Endothelial cell of umbilical vein (primary cell): ENCODE data around the gene PALD1. TPM values are rescaled to one million over a fixed set of nuclear protein-coding genes. Genes with fewer than 3 reads are reported as not detected.

Source experiments
- BruUV-seq: library from RNA; stranded (reverse); fragments of 400-500 nt; replicated peaks from 2 replicates; lab custom pipeline; 2021; lab: Mats Ljungman, UMichigan
- CTCF ChIA-PET: fragments of 300-600, 350-600 bp; sonication (Branson Sonifier 250); formaldehyde crosslinking; loops from one replicate; lab custom pipeline; 2021; ENCODE audit warnings: antibody characterized with exemption, inconsistent platforms; lab: Charles Lee
- POLR2A ChIA-PET: fragments of 300-600, 350-600 bp; sonication (Branson Sonifier 250); formaldehyde crosslinking; loops from one replicate; lab custom pipeline; 2021; ENCODE audit warnings: antibody characterized with exemption, inconsistent platforms; lab: Charles Lee
- DNase-seq: peaks from one replicate; pipeline ENCODE4 v3.0.0-alpha.2; 2011; ENCODE audit warnings: low read depth, low spot score
- FAIRE-seq: peaks from 2 replicates; lab custom pipeline; 2011; peaks lifted over from hg19 to GRCh38; lab: Jason Lieb, UNC
- H2AFZ ChIP-seq: 2 replicates; pipeline ENCODE4 v1.6.0; 2012; ENCODE audit warnings: low read depth, low read length, control low read depth, inconsistent platforms
- H3K27ac ChIP-seq: 2 replicates; pipeline ENCODE4 v1.5.1; 2011; ENCODE audit warnings: low read depth, mild to moderate bottlenecking, control low read depth, low read length, moderate library complexity; ENCODE audit not compliant: insufficient read depth
- H3K27me3 ChIP-seq, 2 experiments: 2 replicates each; pipeline versions ENCODE4 v1.6.0 to v1.6.1; 2011; ENCODE audit warnings: low read length in 2 of 2, mixed read lengths in 1 of 2; ENCODE audit not compliant: control insufficient read depth in 2 of 2, insufficient read depth in 2 of 2
- H3K36me3 ChIP-seq, 2 experiments: 2 replicates in 1 of 2; 3 replicates in 1 of 2; pipeline ENCODE4 v1.5.1; 2011; ENCODE audit warnings: low read length in 2 of 2, mild to moderate bottlenecking in 1 of 2, moderate library complexity in 1 of 2; ENCODE audit not compliant: control insufficient read depth in 2 of 2, insufficient read depth in 2 of 2; ENCODE audit errors: extremely low read depth in 1 of 2
- H3K4me1 ChIP-seq: 3 replicates; pipeline ENCODE4 v1.5.1; 2011; ENCODE audit warnings: mild to moderate bottlenecking, low read length; ENCODE audit not compliant: control insufficient read depth, insufficient read depth; ENCODE audit errors: extremely low read depth
- H3K4me2 ChIP-seq: 2 replicates; pipeline ENCODE4 v1.6.1; 2011; ENCODE audit warnings: low read length, control low read depth, mixed read lengths; ENCODE audit not compliant: insufficient read depth
- H3K4me3 ChIP-seq, 3 experiments: fragments of 200-600 bp in 1 of 3; sonication (generic), shearing (Covaris generic) in 1 of 3; replicated peaks in 1 of 3; 2 replicates each; pipeline ENCODE4 v1.5.1; 2011 to 2016; ENCODE audit warnings: control low read depth in 3 of 3, low read length in 3 of 3, mild to moderate bottlenecking in 2 of 3, inconsistent platforms in 1 of 3, low read depth in 1 of 3, moderate library complexity in 1 of 3; ENCODE audit not compliant: insufficient read depth in 1 of 3
- H3K79me2 ChIP-seq: 2 replicates; pipeline ENCODE4 v1.6.0; 2012; ENCODE audit warnings: low read length, inconsistent platforms; ENCODE audit not compliant: control insufficient read depth, insufficient read depth
- H3K9ac ChIP-seq: replicated peaks from 2 replicates; pipeline ENCODE3; 2011; ENCODE audit warnings: low read length, control low read depth; ENCODE audit not compliant: insufficient read depth; ENCODE audit errors: extremely low read depth
- H3K9me1 ChIP-seq: replicated peaks from 3 replicates; pipeline ENCODE4 v1.6.0; 2011; ENCODE audit warnings: mild to moderate bottlenecking, low read length; ENCODE audit not compliant: control insufficient read depth, insufficient read depth; ENCODE audit errors: extremely low read depth
- H3K9me3 ChIP-seq: replicated peaks from 2 replicates; pipeline ENCODE4 v1.5.1; 2012; ENCODE audit warnings: low read length, inconsistent platforms; ENCODE audit not compliant: control insufficient read depth, insufficient read depth
- H4K20me1 ChIP-seq: replicated peaks from 2 replicates; pipeline ENCODE3; 2011; ENCODE audit warnings: mild to moderate bottlenecking, low read length; ENCODE audit not compliant: control insufficient read depth, insufficient read depth; ENCODE audit errors: extremely low read depth
- CTCF ChIP-seq, 2 donors: IDR thresholded peaks; 1 replicate in 1 of 2; 2 replicates in 1 of 2; pipeline ENCODE4 v1.5.1; 2011; ENCODE audit warnings: low read length in 2 of 2, mild to moderate bottlenecking in 2 of 2, moderate library complexity in 2 of 2, control low read depth in 1 of 2, inconsistent platforms in 1 of 2, low read depth in 1 of 2; ENCODE audit not compliant: insufficient read depth in 1 of 2; ENCODE audit errors: extremely low read depth in 1 of 2
- EZH2 ChIP-seq: IDR thresholded peaks from 2 replicates; pipeline ENCODE4 v1.6.1; 2012; ENCODE audit warnings: borderline replicate concordance, low read depth, mild to moderate bottlenecking, moderate library complexity, low read length, inconsistent platforms; ENCODE audit not compliant: severe bottlenecking
- FOS ChIP-seq: IDR thresholded peaks from 2 replicates; pipeline ENCODE4 v1.6.1; 2011; ENCODE audit warnings: mild to moderate bottlenecking, low read length, moderate library complexity, borderline replicate concordance; ENCODE audit not compliant: insufficient read depth
- GATA2 ChIP-seq: IDR thresholded peaks from 2 replicates; pipeline ENCODE4 v1.7.0; 2011; ENCODE audit warnings: low read depth, mild to moderate bottlenecking, moderate library complexity, mixed read lengths, low read length; ENCODE audit not compliant: insufficient read length, insufficient read depth
- MAX ChIP-seq: IDR thresholded peaks from 2 replicates; pipeline ENCODE4 v1.6.1; 2011; ENCODE audit not compliant: insufficient read depth, insufficient read length
- dilution Hi-C: fragments of 300-500 bp; cut with MboI; formaldehyde crosslinking; loops from one replicate; pipeline ENCODE4 v1.15.0; 2019; ENCODE audit warnings: low sequenced_read_pairs; ENCODE audit not compliant: extremely low pct_ligation_motif_present
- intact Hi-C: fragments of 100-400 bp; cut with micrococcal nuclease; formaldehyde crosslinking; loops from one replicate; pipeline ENCODE4 v1.10.0; 2022
- polyA plus RNA-seq, 4 experiments: library from polyadenylated mRNA; depleted of rRNA in 3 of 4; stranded (reverse) in 3 of 4; unstranded in 1 of 4; fragments of >200 nt; gene quantifications; 2 replicates each; pipeline versions ENCODE4 v1.2.1 to v1.2.3, GENCODE V29; 2011 to 2012; ENCODE audit warnings: missing spikeins in 1 of 4
- total RNA-seq: library from RNA; stranded (reverse); gene quantifications from 2 replicates; pipeline ENCODE4 v1.2.3, GENCODE V29; 2021

Gene PALD1
- total and polyA plus RNA-seq, 2 donors (not counting 3 experiments of a cell fraction or from before 2014, with no cell fraction given): 16.6 to 73.3 TPM

DNA sequence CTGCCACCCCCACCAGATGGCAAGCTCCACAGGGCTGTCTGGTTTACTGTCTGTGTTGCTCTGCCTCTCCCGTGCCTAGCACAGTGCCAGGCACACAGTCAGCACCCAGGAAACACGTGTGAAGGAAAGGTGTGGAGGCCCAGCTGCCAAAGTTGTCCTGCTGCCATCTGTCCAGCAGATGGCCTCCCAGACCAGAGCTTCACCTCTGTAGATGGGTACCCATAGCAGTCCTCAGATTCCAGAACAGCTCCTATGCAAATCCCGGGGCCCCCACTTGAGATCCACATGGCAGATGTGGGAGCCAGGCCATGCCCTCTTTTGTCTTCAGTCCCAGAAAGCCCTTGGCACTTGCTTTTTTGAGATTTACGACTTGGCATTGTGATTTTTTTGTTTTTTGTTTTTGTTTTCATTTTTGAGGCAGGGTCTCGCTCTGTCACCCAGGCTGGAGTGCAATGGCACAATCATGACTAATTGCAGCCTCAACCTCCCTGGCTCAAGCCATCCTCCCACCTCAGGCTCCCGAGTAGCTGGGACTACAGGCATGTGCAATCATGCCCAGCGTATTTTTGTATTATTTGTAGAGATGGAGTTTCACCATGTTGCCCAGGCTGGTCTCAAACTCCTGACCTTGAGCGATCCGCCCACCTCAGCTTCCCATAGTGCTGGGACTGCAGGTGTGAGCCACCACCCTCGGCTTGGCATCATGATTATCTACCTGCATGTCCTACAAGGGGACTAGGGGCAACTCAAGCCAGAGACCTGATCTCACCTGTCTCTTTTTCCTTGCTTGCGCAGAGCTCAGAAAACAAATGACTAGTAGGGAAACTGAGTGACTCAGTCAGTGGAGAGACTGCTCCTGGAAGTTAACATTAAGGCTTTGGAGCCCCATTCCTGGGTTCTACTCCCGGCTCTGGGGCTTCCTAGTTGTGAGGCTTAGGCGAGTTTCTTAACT lies 16.9 kb upstream of the PALD1 start:
- DNase-seq: peak; percentile 49
- dilution Hi-C loops: no loop called here
- Histone ChIP-seq H3K9me1 (no peaks in the 10 kb centered on the region), H3K4me2 (no peak overlapping the region), H2AFZ (no peak overlapping the region), H3K9ac (no peak overlapping the region), H3K9me3 (no peaks in the 10 kb centered on the region), H3K4me3 (no peak overlapping the region), H3K79me2 (no peaks in the 10 kb centered on the region), H3K27ac (no peak overlapping the region), H3K4me1 (no peaks in the 10 kb centered on the region), H3K36me3 (no peaks in the 10 kb centered on the region), H4K20me1 (no peaks in the 10 kb centered on the region), H3K27me3 (peaks cover 0 to 2% of the 10 kb centered on the region in 2 experiments)
- intact Hi-C loops: loop anchor here (1.0 to 10.0 kb wide), 4 partner anchors 40 to 423 kb away; partner anchors contain the start of gene PCBD1
- no TSS peak for BruUV-seq
- CTCF ChIA-PET: interaction anchor here (0.7 to 7.7 kb wide), 42 partner anchors 9 to 823 kb away, joined by 3 to 196 read pairs (median 6); partner anchors contain the start of genes EIF4EBP2 and SGPL1
- peak; percentile 94 for FAIRE-seq
- TF ChIP-seq GATA2 (no peak), CTCF (IDR thresholded peaks at IDR 0.05; ENCODE audit: extremely low read depth in 1 of 2, insufficient read depth in 1 of 2, low read depth in 1 of 2, low read length in 2 of 2) (peak; percentile 87), FOS (no peak), MAX (peak; percentile 50), EZH2 (no peak)
- POLR2A ChIA-PET: no interaction called here
